ENCODE results near the gene ITGAE.

- TF ChIP-seq CTCF (conservative IDR thresholded peaks at IDR 0.05 in 1 of 2, IDR thresholded peaks at IDR 0.05 in 1 of 2; ENCODE audit: extremely low read depth in 1 of 2, insufficient read depth in 1 of 2, low read depth in 1 of 2, low read length in 2 of 2): no peak
- no peak for TF ChIP-seq EZH2 (IDR thresholded peaks at IDR 0.05; ENCODE audit: borderline replicate concordance, low read length)
Measured at GRCh38 chr17:3771140-3771539, 29.8 kb downstream of the ITGAE start.
